ENCODE results near the gene PLEKHA4.

PLEKHA4 gene

GRCh38 chr19:48821633-48822032 lies 46.8 kb downstream of the PLEKHA4 start:
- DNase-seq: no peak

- peak; percentile 50 for DNase-seq
Observed at GRCh38 chr19:48819366-48819816, 49.0 kb downstream of the PLEKHA4 start.

- no peak for DNase-seq
Observed at GRCh38 chr19:48818234-48818820, 50.1 kb downstream of the PLEKHA4 start.

GRCh38 chr19:48817585-48818124 lies 50.8 kb downstream of the PLEKHA4 start:
- DNase-seq: no peak

GRCh38 chr19:48815870-48816501 lies 52.4 kb downstream of the PLEKHA4 start:
- no peak for DNase-seq

- no peak for DNase-seq
Observed at GRCh38 chr19:48814895-48815294, 53.5 kb downstream of the PLEKHA4 start.

- no peak for DNase-seq
Observed at GRCh38 chr19:48813123-48813913, 55.1 kb downstream of the PLEKHA4 start.

- DNase-seq: peak; percentile 82
Observed at GRCh38 chr19:48812094-48812929, 56.1 kb downstream of the PLEKHA4 start.

GRCh38 chr19:48810151-48810550 lies 58.3 kb downstream of the PLEKHA4 start:
- DNase-seq: no peak

- DNase-seq: no peak
Observed at GRCh38 chr19:48807590-48808308, 60.7 kb downstream of the PLEKHA4 start.

GRCh38 chr19:48806818-48807589 lies 61.4 kb downstream of the PLEKHA4 start:
- DNase-seq: no peak

GRCh38 chr19:48806518-48806817 lies 61.9 kb downstream of the PLEKHA4 start:
- DNase-seq: peak; percentile 50

GRCh38 chr19:48805452-48805851 lies 63.0 kb downstream of the PLEKHA4 start:
- no peak for DNase-seq

- DNase-seq: peak; percentile 21
Observed at GRCh38 chr19:48804496-48804895, 63.9 kb downstream of the PLEKHA4 start.

GRCh38 chr19:48802623-48803022 lies 65.8 kb downstream of the PLEKHA4 start:
- no peak for DNase-seq

GRCh38 chr19:48799358-48800300 lies 68.8 kb downstream of the PLEKHA4 start:
- no peak for DNase-seq

- no peak for DNase-seq
Observed at GRCh38 chr19:48798937-48799336, 69.5 kb downstream of the PLEKHA4 start.

GRCh38 chr19:48797103-48797502 lies 71.3 kb downstream of the PLEKHA4 start:
- DNase-seq: no peak

- DNase-seq: no peak
Observed at GRCh38 chr19:48796298-48797083, 71.9 kb downstream of the PLEKHA4 start.

All from midbrain (tissue), 1 donor.